OCI-LY1 (cell line): ENCODE results near the gene SP110.
A peak's percentile ranks its signal among the peaks of the same experiment; 100 is the strongest.

Source experiments
- H2AFZ ChIP-seq: fragments of 200-600 bp; sonication (generic), shearing (Covaris generic); 2 replicates; pipeline ENCODE4 v1.6.0; 2014; ENCODE audit warnings: antibody characterized with exemption, mild to moderate bottlenecking, low read length
- H3F3A ChIP-seq: fragments of 200-600 bp; sonication (generic), shearing (Covaris generic); 2 replicates; pipeline ENCODE4 v1.6.0; 2014; ENCODE audit warnings: mild to moderate bottlenecking, antibody characterized with exemption, low read length, moderate library complexity; ENCODE audit not compliant: insufficient read depth
- H3K27ac ChIP-seq: fragments of 200-600 bp; sonication (generic); 2 replicates; pipeline ENCODE4 v1.5.1; 2014; ENCODE audit warnings: low read length, mixed run types, mild to moderate bottlenecking, low read depth; ENCODE audit not compliant: poor library complexity, severe bottlenecking
- H3K27me3 ChIP-seq: fragments of 200-600 bp; sonication (generic); 2 replicates; pipeline ENCODE4 v1.6.0; 2014; ENCODE audit warnings: antibody characterized with exemption, mild to moderate bottlenecking, low read length, moderate library complexity; ENCODE audit not compliant: insufficient read depth
- H3K36me3 ChIP-seq: fragments of 200-600 bp; sonication (generic); 2 replicates; pipeline ENCODE4 v1.6.1; 2014; ENCODE audit warnings: mild to moderate bottlenecking, antibody characterized with exemption, low read length, moderate library complexity, mixed read lengths; ENCODE audit not compliant: insufficient read depth
- H3K4me1 ChIP-seq: fragments of 200-600 bp; sonication (generic); 2 replicates; pipeline ENCODE4 v1.5.1; 2014; ENCODE audit warnings: mild to moderate bottlenecking, low read length, moderate library complexity; ENCODE audit not compliant: insufficient read depth, severe bottlenecking
- H3K4me2 ChIP-seq: fragments of 200-600 bp; sonication (generic), shearing (Covaris generic); 2 replicates; pipeline ENCODE4 v1.6.1; 2014; ENCODE audit warnings: low read length
- H3K4me3 ChIP-seq: fragments of 200-600 bp; sonication (generic); 2 replicates; pipeline ENCODE4 v1.5.1; 2014; ENCODE audit warnings: low read length, low read depth, mild to moderate bottlenecking, mixed read lengths; ENCODE audit not compliant: poor library complexity, severe bottlenecking
- H3K79me2 ChIP-seq: fragments of 200-600 bp; shearing (Covaris generic); 2 replicates; pipeline ENCODE4 v1.6.1; 2016; ENCODE audit warnings: mixed run types, low read length, mixed read lengths; ENCODE audit not compliant: insufficient read depth
- H3K9ac ChIP-seq: fragments of 200-600 bp; sonication (generic), shearing (Covaris generic); 2 replicates; pipeline ENCODE4 v1.6.1; 2014; ENCODE audit warnings: mild to moderate bottlenecking, low read length, mixed read lengths
- H3K9me2 ChIP-seq: fragments of 200-600 bp; sonication (generic), shearing (Covaris generic); 2 replicates; pipeline ENCODE4 v1.6.1; 2014; ENCODE audit warnings: low read depth, mild to moderate bottlenecking, low read length, mixed read lengths
- H3K9me3 ChIP-seq: fragments of 200-600 bp; shearing (Covaris generic); 2 replicates; pipeline ENCODE4 v1.6.1; 2014; ENCODE audit warnings: low read length, mixed read lengths
- H4K20me1 ChIP-seq: fragments of 200-600 bp; sonication (generic), shearing (Covaris generic); 2 replicates; pipeline ENCODE4 v1.6.0; 2016; ENCODE audit warnings: mild to moderate bottlenecking, low read length; ENCODE audit not compliant: insufficient read depth
- CTCF ChIP-seq: fragments of 200-600 bp; sonication (generic), shearing (Covaris generic); IDR thresholded peaks from 2 replicates; pipeline ENCODE4 v1.5.1; 2017; ENCODE audit warnings: mild to moderate bottlenecking, antibody characterized with exemption, low read length, moderate library complexity, mixed read lengths
- EZH2 ChIP-seq: fragments of 200-600 bp; sonication (generic), shearing (Covaris generic); IDR thresholded peaks from 2 replicates; pipeline ENCODE4 v1.8.0; 2017; ENCODE audit warnings: borderline replicate concordance, mixed run types, mild to moderate bottlenecking, antibody characterized with exemption, low read length, moderate library complexity, mixed read lengths

Gene SP110

GRCh38 chr2:230230496-230231200 lies 10.9 kb upstream of the SP110 start:
- H2AFZ ChIP-seq: no peak overlapping the region
- H3K4me3 ChIP-seq: no peak overlapping the region
- H3K4me2 ChIP-seq: no peak overlapping the region
- peaks cover 22% of the 10 kb centered on the region for H3K79me2 ChIP-seq
- no peak overlapping the region for H3K9ac ChIP-seq
- H3F3A ChIP-seq: 0 out of 2 replicates have a peak, but pooled peaks cover 4% of the 10 kb centered on the region
- no peaks in the 10 kb centered on the region for H3K27me3 ChIP-seq
- TF ChIP-seq CTCF (no peak), EZH2 (no peak)
- H4K20me1 ChIP-seq: no peaks in the 10 kb centered on the region
- peaks cover 56% of the 10 kb centered on the region for H3K4me1 ChIP-seq
- peaks cover 34% of the 10 kb centered on the region for H3K36me3 ChIP-seq
- no peak overlapping the region for H3K27ac ChIP-seq
- H3K9me2 ChIP-seq: no peaks in the 10 kb centered on the region
- H3K9me3 ChIP-seq: peaks cover 13% of the 10 kb centered on the region

DNA sequence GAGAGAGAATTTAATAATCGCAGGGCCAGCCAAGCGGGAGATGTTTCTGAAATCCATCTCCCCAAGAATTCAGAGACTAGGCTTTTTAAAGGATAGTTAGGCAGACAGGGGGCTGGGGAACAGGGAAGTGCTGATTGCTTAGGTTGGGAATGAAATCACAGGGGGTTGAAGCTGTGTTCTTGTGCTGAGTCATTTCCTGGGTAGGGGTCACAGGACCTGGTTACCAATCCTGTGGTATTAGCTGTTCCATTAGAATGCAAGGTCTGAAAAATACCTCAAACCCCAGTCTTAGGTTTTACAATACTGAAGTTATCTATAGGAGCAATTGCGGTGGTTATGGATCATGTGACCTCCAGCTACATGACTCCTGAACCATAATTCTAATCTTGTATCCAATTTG lies 10.3 kb upstream of the SP110 start:
- TF ChIP-seq CTCF (no peak), EZH2 (no peak)
- Histone ChIP-seq H3K4me2 (no peak overlapping the region), H3K36me3 (peaks cover 30% of the 10 kb centered on the region), H3K79me2 (peaks cover 22% of the 10 kb centered on the region), H3K4me1 (peaks cover 62% of the 10 kb centered on the region), H3K9ac (no peak overlapping the region), H3K27me3 (no peaks in the 10 kb centered on the region), H3K4me3 (no peak overlapping the region), H3K27ac (no peak overlapping the region), H4K20me1 (no peaks in the 10 kb centered on the region), H3F3A (0 out of 2 replicates have a peak, but pooled peaks cover 4% of the 10 kb centered on the region), H3K9me2 (no peaks in the 10 kb centered on the region), H3K9me3 (peaks cover 13% of the 10 kb centered on the region), H2AFZ (no peak overlapping the region)

- peak overlapping the region; percentile 85 for H3K4me2 ChIP-seq
These were observed 7.4 kb upstream of the SP110 start for GRCh38 chr2:230227216-230227615.

More at GRCh38 chr2:230227216-230227615, 7.4 kb upstream of the SP110 start:
- H3K4me1 ChIP-seq: peaks cover 68% of the 10 kb centered on the region
- 0 out of 2 replicates have a peak, but pooled peaks cover 4% of the 10 kb centered on the region for H3F3A ChIP-seq
- H3K9me2 ChIP-seq: no peaks in the 10 kb centered on the region
- H3K27me3 ChIP-seq: no peaks in the 10 kb centered on the region
- TF ChIP-seq EZH2 (no peak), CTCF (no peak)
- peaks cover 25% of the 10 kb centered on the region for H3K36me3 ChIP-seq
- H3K27ac ChIP-seq: peak overlapping the region; percentile 95
- H3K4me3 ChIP-seq: peak overlapping the region; percentile 65
- no peaks in the 10 kb centered on the region for H4K20me1 ChIP-seq
- H3K9me3 ChIP-seq: peaks cover 13% of the 10 kb centered on the region
- H2AFZ ChIP-seq: no peak overlapping the region
- H3K79me2 ChIP-seq: peaks cover 10% of the 10 kb centered on the region
- peak overlapping the region; percentile 38 for H3K9ac ChIP-seq
